CD4-positive, alpha-beta T cell treated with Interleukin-2 at 100 ng/mL for 4 hours (primary cell): ENCODE data around the gene MAPKAPK2.

Experiments used
- DNase-seq: peaks from one replicate; pipeline ENCODE4 v3.0.0-alpha.2; 2020; ENCODE audit warnings: low spot score

MAPKAPK2 gene

DNA sequence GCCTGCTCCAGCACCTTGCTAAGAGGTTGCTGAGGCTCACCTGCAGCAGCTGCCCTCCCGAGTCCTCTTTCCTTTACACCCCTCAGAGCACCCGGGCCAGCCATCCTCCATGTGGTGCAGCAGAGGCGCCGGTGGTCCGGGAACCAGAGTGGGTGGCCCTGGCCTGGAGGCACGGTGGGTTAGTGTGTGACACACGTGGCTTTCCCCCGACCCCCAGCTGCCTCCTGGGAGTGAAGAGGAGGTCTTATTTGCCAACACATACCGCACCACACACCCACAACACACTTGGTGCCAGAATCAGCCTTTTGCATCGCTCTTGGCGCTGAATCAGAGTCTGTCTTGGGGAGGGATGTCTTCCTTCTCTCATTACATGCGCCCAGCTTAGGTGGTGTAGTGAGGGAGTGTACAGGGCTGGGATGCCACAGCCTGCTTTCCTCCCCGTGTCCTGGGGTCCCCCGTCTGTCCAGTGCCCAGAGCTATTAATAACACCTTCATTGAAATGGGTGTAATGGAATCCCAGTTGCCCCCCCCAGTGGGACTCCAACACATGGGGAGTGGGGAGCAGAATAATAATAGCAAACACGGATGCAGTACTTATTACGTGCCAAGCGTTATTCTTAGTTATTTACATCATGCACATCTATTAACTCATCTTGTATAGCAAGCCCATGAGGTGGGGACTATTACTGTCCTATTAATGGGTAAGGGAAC is 38.2 kb downstream of the MAPKAPK2 start:
- no peak for DNase-seq

DNA sequence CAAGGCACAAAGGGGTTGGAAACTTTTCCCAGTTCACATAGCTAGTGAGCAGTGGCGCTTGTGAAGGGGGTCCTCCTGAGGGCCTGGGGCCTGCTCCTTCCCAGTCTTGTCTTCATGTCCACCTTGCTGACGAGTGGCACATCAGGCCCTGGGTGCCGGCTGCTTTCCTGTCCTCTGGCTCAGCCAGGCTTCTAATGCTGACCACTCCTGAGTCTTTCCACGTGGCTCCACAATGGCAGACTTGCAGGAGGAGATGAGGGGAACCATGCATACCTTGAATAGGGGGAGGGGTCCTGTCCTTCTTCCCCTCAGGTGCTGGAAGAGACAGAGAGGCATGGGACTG is 38.7 kb downstream of the MAPKAPK2 start:
- no peak for DNase-seq

DNA sequence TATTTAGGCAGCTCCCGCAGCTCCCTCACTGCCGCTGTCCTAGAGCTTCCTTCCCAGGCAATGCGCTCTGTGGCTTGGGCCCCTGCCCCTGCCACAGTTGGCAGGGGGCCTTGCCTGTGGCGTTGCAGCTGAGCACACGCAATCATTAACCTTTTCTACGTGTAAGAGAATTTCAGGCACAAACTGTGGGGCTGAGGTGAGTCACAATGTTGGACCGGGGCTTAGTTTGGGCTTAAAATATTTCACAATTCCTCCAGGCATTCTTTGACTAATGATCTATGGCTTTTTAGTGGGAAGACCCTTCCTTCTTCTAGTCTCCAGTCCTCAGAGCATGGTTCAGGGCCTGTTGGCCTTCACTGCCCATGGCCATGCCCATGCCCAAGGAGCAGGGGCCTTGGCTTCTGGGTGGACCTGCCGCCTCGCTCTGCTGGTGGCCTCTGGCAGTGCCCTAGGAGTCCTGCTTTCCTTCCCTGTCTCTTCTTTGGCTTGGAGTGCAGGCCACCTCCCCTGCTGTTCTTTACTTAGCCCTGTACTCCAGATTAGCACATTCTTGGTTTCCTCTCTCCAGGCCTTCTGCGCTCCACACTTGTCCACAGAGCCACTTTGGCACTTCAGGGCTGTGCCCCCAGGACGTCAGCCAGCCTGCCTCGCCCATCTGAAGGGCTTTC is 39.2 kb downstream of the MAPKAPK2 start:
- DNase-seq = no peak

DNA sequence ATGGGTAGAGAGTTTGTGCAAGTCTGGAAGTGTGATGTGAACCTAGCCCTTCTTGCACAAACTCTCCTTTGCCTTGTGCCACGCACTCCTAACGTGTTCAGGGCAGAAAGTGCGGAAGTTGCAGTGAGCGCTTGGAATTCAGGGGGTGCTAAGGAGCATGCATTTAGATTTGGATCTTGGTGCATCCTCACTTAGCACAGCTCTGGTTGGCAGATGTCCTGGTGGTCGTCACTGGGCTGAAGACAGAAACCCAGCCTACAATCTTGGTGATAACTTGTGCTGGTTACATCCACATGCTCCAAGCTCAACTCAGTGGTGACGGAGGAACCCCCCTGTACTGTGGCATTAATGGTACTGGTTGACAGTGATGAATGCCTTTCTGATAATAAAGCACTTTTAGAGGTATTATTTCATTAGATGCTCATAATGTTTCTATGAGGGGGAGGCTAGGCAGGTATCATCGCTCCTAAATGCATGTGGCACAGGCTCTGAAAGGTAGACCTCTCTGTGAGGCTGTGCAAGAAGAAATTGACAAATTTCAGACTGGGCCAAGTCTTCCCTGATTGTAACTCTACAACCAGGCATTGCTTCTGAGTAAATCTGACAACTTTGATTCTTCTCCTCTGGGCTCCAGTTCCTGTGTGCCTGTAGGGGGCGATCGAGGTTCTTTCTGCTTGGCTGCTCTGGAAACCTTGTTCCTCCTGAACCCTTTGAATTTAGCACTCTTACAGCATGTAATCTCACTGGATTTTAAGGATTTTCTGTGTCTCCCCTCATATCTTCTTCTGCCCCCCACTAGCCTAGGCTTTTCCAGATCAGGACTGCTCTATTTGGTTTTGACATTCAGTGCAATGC is 40.6 kb downstream of the MAPKAPK2 start:
- peak; percentile 66 for DNase-seq

DNA sequence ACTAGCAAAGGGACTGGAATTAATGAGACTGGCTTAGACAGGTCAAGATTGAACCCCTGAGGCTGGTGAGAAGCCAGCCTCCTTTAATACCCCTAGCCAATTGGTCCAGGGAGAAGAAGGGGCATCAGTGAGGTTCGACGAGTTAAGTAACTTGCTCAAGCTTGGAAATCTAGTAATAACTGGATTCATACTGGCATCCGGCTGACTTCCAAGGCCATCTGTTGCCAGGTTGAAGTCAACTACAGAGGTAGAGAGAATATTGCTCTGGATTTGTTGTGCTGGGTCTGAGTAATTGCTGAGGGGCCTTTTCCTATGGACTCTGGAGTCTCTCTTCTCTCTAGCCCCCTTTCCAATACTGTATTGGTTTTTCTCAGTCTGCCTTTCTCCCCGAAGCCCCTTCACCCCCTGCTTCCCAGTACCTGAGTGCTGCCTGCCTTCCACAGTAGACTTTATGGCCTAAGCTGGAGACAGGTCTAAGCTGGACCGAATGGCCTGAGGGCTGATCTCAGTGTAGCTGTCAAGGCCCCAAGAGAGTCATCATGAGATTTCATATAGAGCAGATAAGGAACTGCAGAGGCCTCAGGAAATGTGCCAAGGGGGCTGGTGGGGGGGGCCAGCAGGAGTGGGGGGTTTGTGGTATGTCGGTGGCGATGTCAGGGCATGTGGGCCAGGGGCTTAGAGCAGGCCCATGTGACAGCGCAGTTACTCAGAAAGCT is 43.4 kb downstream of the MAPKAPK2 start:
- DNase-seq = no peak

DNA sequence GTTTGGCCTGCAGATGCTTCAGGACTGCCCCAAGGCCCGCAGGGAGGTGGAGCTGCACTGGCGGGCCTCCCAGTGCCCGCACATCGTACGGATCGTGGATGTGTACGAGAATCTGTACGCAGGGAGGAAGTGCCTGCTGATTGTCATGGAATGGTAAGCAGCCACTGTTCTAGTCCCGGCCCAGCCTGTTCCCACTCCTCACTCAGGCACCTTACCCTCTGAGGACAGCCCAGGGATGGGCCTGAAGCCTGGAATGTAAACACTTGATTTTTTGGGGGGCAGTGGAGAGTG is 43.9 kb downstream of the MAPKAPK2 start:
- no peak for DNase-seq

DNA sequence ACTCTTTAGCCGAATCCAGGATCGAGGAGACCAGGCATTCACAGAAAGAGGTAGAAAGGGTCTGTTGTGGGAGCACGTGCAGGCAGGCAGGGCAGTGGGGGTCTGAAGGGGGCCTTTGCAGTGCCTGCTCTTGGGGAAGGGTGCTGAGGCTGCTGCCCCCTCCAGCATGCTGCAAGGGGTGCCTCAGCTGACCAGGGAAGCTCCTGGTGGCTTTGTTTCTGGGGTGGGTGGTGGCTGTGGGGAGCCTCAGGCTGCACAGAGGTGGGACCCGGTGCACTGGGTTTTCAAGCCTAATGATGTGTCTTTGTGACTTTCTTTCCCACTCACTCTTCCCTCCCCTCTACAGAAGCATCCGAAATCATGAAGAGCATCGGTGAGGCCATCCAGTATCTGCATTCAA is 44.3 kb downstream of the MAPKAPK2 start:
- DNase-seq = no peak

DNA sequence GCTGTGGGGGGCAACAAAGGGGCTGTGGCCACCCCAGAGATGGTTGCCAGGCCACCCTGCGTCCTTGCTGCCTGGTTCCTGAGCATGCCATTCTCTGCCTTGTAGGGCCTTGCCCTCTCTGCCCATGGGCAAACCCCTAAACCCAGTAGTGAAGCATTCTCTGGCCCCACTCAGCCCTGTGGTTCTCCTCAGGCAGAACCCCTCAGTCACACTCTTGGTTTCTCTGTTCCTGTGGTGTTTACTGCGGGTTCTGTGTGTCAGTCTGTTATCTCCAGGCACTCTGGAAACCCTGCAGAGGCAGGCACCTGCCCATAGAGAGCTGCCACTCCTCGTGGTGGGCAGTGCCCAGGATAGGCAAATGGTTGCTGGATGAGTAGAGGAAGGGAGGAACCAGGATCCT is 44.8 kb downstream of the MAPKAPK2 start:
- DNase-seq = no peak

DNA sequence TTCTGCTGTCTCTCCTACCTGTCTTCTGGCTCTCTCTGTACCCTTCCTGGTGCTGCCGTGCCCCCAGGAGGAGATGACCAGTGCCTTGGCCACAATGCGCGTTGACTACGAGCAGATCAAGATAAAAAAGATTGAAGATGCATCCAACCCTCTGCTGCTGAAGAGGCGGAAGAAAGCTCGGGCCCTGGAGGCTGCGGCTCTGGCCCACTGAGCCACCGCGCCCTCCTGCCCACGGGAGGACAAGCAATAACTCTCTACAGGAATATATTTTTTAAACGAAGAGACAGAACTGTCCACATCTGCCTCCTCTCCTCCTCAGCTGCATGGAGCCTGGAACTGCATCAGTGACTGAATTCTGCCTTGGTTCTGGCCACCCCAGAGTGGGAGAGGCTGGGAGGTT is 47.8 kb downstream of the MAPKAPK2 start:
- DNase-seq = no peak

DNA sequence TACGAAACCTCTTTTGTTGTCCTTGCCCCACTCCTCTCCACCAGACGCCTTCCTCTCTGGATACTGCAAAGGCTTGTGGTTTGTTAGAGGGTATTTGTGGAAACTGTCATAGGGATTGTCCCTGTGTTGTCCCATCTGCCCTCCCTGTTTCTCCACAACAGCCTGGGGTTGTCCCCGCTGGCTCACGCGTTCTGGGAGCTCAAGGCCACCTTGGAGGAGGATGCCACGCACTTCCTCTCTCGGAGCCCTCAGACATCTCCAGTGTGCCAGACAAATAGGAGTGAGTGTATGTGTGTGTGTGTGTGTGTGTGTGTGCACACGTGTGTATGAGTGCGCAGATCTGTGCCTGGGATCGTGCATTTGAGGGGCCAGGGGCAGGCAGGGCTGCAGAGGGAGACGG is 48.3 kb downstream of the MAPKAPK2 start:
- DNase-seq = no peak

DNA sequence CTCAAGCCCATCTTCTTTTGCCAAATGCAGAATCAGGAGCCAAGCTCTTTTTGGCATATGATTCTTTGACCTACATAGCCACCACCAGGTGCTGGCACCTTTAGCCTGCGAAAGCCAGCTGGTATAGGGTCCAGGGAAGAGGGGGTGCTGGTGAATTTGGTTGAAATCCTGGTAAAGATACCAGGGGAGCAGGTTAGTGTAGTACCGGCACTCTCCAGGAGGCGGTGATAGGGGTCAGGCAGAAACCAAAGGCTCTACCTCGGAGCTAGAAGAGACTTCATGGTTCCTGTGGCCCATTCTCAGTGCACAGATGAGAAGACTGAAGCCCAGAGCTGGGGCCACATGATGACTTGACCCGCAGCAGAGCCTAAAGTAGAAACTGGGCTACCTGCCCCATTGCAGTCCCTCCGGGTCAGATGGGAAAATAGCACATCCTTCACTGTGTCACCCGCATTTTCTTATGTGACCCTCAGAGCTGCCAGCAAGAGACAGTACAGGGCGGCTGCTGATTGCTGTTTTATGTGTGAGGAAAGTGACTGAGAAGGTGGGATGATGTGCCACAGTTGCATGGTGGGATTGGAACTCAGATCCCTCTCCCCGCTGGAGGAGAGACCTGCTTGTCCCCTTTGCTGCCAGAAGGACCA is 49.9 kb downstream of the MAPKAPK2 start:
- peak; percentile 77 for DNase-seq

DNA sequence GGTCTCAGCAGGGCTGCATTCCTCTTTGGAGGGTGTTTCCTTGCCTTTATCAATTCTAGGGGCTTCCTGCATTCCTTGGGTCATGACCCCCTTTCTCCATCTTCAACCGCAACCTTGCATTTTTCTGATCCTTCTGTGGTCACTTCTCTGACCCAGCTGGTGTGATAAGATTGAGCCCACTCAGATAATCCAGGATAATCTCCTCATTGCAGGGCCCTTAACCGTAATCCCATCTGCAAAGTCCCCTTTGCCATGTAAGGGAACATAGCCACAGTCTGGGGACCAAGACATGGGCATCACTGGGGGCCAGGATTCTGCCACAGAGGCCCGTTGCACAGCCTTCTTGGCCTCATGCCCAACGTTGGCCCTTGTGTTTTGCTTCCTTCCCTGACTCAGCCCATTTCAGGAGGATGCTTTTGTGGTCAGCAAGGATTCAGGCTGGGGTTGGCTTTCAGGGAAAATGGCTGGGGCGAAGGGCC is 50.9 kb downstream of the MAPKAPK2 start:
- DNase-seq = no peak

DNA sequence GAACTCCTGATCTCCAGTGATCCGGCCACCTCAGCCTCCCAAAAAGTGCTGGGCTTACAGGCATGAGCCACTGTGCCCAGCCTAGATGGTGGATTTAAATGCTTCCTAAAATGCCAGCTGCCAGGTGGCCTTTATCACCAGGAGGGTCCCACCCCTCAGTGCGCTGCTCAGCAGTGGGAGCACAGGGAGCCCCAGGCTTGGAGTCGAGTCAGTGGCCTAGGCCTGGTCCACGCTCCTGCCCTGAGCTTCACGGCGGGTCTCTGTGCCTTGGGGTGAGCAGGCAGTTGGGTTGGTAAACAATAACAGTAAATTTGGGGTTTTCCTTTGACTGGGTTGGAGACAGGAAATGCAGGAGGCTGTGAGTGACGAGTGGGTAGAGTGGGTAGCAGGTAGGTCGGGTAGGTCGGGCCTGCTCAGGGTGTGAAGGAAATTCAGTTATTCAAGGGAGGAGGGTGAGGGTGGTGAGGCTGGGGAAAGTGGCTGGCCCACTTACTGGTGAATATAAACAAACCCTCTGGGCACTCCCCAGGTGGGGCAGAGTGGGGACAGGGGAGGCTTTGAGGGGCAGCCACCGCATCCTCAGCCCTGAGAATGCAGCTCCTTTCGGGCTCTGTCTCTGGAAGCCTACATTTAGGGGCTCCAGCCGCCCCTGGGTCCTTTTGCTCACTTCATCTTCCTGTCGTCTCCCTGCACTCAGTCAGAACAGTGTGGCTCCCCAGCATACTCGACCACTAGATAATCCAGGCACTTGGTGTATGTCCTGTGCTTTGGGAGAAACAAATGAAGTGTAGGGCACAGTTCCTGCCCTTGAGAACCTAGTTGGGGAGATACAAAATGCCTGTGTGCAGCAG is 52.4 kb downstream of the MAPKAPK2 start:
- DNase-seq = peak; percentile 62

DNA sequence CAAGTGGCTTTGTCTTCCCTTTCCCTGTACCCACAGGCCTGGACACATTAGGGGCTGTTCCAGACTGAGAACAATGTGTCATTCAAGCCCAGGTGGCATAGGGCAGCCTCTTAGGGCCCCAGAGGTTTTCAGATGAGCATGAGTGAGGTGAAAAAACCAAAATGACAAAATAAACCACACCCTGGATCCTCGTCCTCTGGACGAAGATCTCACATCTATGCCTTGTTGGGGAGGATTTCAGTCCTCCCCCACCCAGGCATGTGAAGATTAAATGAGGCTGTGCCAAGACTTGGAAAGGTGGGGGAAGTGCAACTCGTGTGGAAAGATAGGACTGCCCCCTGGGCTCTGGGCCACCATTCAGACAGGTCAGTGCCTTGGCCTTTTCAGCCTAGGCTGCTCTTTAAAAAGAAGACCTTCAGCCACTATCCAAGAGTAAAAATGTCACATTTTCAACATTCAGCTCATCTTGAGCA is 53.1 kb downstream of the MAPKAPK2 start:
- DNase-seq = peak; percentile 31

DNA sequence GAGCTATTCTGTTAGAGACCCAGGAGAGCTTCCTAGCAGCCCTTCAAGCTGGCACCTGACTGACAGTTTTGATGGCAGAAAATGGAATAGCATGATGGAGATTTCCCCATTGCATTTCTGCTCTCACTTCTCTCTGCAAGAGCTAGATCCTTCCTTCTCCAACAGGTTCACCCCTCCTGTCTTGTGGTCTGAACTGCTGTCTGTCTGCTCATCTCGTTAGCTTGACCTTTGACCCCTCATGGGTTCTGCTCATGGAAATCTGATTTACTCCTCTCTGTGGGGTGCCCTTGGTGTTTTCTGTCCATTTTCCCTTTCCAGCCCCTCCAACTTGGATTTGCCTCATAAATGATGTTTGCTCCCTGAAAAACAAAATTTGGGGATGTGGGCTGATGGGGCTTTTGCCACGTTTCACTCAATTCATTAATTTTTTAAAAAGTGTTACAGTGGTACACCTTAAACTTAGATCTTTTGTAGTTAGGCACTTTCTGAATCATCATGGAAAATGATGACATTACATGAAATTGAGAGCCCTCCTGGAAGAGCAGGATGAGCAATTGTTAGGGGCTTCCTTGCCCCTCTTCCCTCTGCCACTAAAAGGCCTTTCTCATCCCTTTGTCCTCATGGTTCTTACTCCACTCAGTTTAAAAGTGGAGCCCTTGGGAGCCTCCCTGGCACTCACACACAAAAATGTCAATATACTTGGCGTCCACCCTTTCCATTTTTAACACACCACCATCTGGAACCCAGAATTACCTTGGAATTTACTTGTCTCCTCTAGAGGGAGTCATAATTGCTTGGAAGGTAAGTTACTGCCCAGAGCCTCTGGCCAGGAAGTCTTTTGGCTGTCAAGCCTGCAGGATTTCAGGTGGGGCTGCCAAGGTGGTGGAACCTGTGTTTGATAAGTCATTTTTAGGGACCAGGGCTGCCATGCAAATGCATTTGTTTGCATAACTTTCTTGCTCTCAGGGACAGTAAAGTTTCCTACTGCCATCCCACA is 54.0 kb downstream of the MAPKAPK2 start:
- no peak for DNase-seq

DNA sequence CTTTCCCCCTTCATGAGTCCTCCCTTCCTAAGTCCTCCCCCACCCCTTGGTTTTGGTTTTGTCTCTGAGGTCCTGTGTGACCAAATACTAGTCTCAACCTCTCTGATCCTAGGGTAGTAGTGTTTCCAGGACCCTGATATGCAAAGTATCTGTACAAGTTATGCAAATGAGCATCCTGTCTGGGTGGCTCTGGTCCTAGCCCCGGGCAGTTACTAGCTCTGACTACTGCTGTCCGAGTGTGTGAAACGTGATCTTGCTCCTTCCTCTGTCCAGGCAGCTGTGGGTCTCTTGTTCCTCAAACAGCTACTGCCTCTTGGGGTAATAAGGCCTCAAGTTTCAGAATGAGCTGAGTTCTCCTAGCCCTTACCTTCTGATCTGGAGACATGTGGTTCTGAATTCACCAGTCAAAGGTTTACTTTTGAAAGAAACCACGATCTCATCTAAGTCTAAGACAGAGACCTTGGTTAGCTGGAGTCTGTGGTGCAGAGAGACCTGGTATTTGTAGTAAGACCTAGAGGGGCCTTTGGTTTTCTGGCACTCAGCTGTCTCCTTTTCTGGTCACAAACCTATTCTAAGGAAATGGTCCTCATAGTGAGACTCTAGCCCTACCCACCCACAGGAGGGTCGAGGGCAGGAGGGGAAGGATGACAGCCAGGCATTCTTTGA is 54.8 kb downstream of the MAPKAPK2 start:
- DNase-seq = peak; percentile 16

DNA sequence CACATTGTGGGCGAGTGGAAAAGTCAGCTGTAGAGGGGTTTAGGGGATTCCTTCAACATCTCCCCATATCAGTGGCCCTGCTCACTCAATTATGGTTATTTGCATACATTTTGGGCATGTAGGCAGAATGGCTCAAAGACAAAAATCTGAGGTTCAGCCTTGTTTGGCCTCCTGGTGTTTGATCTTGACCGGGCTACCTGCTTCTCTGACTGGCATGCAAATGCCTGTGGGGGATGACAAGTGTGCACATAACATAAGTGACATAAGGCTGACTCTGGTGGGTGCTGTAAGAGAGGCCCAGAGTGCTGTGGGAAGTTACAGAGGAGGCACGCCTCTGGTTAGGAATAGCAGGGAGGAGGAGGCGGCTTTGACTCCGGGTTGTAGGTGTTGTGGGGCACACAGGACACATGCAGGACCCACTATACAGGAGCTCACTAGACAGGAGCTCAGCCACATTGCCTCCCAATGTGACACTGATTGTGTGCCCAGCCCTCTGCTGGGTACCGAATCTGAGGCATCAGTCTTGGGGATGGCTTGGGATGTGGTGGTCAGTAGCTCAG is 56.5 kb downstream of the MAPKAPK2 start:
- DNase-seq = no peak

DNA sequence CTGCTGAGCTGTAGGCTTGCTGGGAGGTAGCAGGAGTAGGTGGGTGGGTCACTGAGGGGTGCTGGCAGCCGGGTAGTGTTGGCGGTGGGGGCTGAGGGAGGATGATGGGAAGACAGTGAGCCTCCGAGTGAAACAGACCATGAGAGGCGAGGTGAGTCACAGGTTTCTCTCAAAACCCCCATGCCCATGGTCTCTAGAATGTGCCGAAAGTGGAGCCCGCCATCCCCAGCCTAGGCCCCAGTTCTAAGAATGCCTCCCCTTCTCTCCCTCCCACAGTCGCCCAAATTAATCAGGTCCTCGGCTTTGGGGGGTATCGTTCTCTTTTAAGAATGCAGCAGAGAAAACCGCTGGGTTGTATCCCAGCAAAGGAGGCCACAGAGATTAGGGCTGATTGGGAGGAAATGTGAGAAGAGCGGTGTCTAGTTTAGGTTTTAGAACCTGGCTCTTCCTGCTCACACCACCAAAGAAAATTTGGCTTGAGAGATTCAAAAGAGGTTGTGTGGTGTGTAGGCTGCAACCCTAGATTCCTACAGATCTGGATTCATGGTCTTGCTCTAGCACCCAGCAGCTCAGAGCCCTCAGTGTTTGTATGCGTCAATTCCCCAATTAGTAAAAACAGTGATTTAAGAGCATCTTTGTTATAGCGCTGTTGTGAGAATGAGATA is 58.1 kb downstream of the MAPKAPK2 start:
- DNase-seq = no peak
